Measurements from ENCODE around the gene SLC6A17. TPM values are rescaled to one million over a fixed set of nuclear protein-coding genes. Genes with fewer than 3 reads are reported as not detected.

SLC6A17 gene
- total RNA-seq, 1 donor from 2014 or later: 3.6 TPM

DNA sequence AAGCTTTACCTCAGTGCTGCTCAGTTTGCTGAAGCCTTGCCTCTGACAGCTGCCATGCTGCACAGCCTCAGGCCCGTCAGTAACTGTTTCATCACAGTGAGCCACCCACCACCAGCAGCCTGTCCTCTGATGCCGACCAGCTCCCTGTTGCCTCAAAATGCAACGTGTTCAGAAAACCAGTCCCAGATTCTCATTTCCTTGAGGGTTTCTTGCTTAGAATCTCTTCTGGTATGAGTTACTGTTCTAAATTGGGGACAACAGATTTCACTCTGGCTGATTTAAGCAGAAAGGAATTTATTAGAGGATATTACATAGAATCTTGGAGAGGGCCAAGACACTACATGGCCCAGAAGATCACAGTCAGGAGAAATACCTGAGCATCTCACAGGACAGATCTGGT is 27.1 kb upstream of the SLC6A17 start:
- H2AFZ ChIP-seq (ENCODE audit: low read depth, low read length): no peak overlapping the region
- no peaks in the 10 kb centered on the region for H3K9me3 ChIP-seq (ENCODE audit: insufficient read depth, low read depth, low read length)
- peaks cover 2% of the 10 kb centered on the region for H3K36me3 Mint-ChIP-seq (ENCODE audit: low read depth, unreplicated experiment)
- DNase-seq (ENCODE audit: low read depth): no peak
- no peak overlapping the region for H3K4me2 ChIP-seq (ENCODE audit: low read length)
- no peaks in the 10 kb centered on the region for H3K4me1 ChIP-seq (ENCODE audit: insufficient read depth, low read length)
- no peak for TF ChIP-seq EZH2 (IDR thresholded peaks at IDR 0.05; ENCODE audit: insufficient read depth, low read length)
- TF ChIP-seq, protein P1, sequence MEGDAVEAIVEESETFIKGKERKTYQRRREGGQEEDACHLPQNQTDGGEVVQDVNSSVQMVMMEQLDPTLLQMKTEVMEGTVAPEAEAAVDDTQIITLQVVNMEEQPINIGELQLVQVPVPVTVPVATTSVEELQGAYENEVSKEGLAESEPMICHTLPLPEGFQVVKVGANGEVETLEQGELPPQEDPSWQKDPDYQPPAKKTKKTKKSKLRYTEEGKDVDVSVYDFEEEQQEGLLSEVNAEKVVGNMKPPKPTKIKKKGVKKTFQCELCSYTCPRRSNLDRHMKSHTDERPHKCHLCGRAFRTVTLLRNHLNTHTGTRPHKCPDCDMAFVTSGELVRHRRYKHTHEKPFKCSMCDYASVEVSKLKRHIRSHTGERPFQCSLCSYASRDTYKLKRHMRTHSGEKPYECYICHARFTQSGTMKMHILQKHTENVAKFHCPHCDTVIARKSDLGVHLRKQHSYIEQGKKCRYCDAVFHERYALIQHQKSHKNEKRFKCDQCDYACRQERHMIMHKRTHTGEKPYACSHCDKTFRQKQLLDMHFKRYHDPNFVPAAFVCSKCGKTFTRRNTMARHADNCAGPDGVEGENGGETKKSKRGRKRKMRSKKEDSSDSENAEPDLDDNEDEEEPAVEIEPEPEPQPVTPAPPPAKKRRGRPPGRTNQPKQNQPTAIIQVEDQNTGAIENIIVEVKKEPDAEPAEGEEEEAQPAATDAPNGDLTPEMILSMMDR (IDR thresholded peaks at IDR 0.05; ENCODE audit: insufficient read depth, low read depth, low read length): no peak
- H3K27me3 ChIP-seq (ENCODE audit: insufficient read depth, low read length): peaks cover 5% of the 10 kb centered on the region
- H3K9ac ChIP-seq (ENCODE audit: low read length): no peak overlapping the region
- no peaks in the 10 kb centered on the region for H3K79me2 ChIP-seq (ENCODE audit: insufficient read depth, low read length)
- H3K27me3 Mint-ChIP-seq (ENCODE audit: low read depth, unreplicated experiment): peaks cover 14% of the 10 kb centered on the region
- peaks cover 7% of the 10 kb centered on the region for H3K4me1 Mint-ChIP-seq (ENCODE audit: low read depth, unreplicated experiment)
- H3K36me3 ChIP-seq (ENCODE audit: insufficient read depth, low read length): no peaks in the 10 kb centered on the region
- FAIRE-seq: peak; percentile 47
- peaks cover 20% of the 10 kb centered on the region for H3K9me3 Mint-ChIP-seq (ENCODE audit: unreplicated experiment)
- H3K4me3 Mint-ChIP-seq (ENCODE audit: unreplicated experiment): no peak overlapping the region
- no peak overlapping the region for H3K4me3 ChIP-seq (ENCODE audit: insufficient read depth, low read depth, low read length)
- no peak overlapping the region for H3K27ac Mint-ChIP-seq (ENCODE audit: unreplicated experiment)
- H3K27ac ChIP-seq (ENCODE audit: low read depth, low read length): no peak overlapping the region
- H4K20me1 ChIP-seq (ENCODE audit: insufficient read depth, low read length): no peaks in the 10 kb centered on the region

GRCh38 chr1:110125810-110126209 is 24.5 kb upstream of the SLC6A17 start:
- no peaks in the 10 kb centered on the region for H4K20me1 ChIP-seq (ENCODE audit: insufficient read depth, low read length)
- Mint-ChIP-seq H3K36me3 (ENCODE audit: low read depth, unreplicated experiment) (peaks cover 2% of the 10 kb centered on the region), H3K4me3 (ENCODE audit: unreplicated experiment) (no peak overlapping the region), H3K9me3 (ENCODE audit: unreplicated experiment) (peaks cover 18% of the 10 kb centered on the region), H3K4me1 (ENCODE audit: low read depth, unreplicated experiment) (peaks cover 3% of the 10 kb centered on the region), H3K27me3 (ENCODE audit: low read depth, unreplicated experiment) (peaks cover 33% of the 10 kb centered on the region), H3K27ac (ENCODE audit: unreplicated experiment) (no peak overlapping the region)
- H3K9ac ChIP-seq (ENCODE audit: low read length): no peak overlapping the region
- H2AFZ ChIP-seq (ENCODE audit: low read depth, low read length): no peak overlapping the region
- FAIRE-seq (no peak), DNase-seq (ENCODE audit: low read depth) (no peak)
- no peaks in the 10 kb centered on the region for H3K36me3 ChIP-seq (ENCODE audit: insufficient read depth, low read length)
- no peak overlapping the region for H3K4me3 ChIP-seq (ENCODE audit: insufficient read depth, low read depth, low read length)
- H3K79me2 ChIP-seq (ENCODE audit: insufficient read depth, low read length): no peaks in the 10 kb centered on the region
- no peak overlapping the region for H3K4me2 ChIP-seq (ENCODE audit: low read length)
- no peaks in the 10 kb centered on the region for H3K4me1 ChIP-seq (ENCODE audit: insufficient read depth, low read length)
- H3K27me3 ChIP-seq (ENCODE audit: insufficient read depth, low read length): peaks cover 20% of the 10 kb centered on the region
- TF ChIP-seq, protein P1 (IDR thresholded peaks at IDR 0.05; ENCODE audit: insufficient read depth, low read depth, low read length): no peak
- no peak for TF ChIP-seq EZH2 (IDR thresholded peaks at IDR 0.05; ENCODE audit: insufficient read depth, low read length)
- H3K9me3 ChIP-seq (ENCODE audit: insufficient read depth, low read depth, low read length): no peaks in the 10 kb centered on the region
- H3K27ac ChIP-seq (ENCODE audit: low read depth, low read length): no peak overlapping the region

- DNase-seq (ENCODE audit: low read depth): no peak
- Histone ChIP-seq H3K4me3 (ENCODE audit: insufficient read depth, low read depth, low read length) (no peak overlapping the region), H3K79me2 (ENCODE audit: insufficient read depth, low read length) (no peaks in the 10 kb centered on the region), H3K9ac (ENCODE audit: low read length) (no peak overlapping the region), H3K9me3 (ENCODE audit: insufficient read depth, low read depth, low read length) (no peaks in the 10 kb centered on the region), H3K4me1 (ENCODE audit: insufficient read depth, low read length) (no peaks in the 10 kb centered on the region), H3K36me3 (ENCODE audit: insufficient read depth, low read length) (no peaks in the 10 kb centered on the region), H3K27me3 (ENCODE audit: insufficient read depth, low read length) (peaks cover 29% of the 10 kb centered on the region), H3K27ac (ENCODE audit: low read depth, low read length) (no peak overlapping the region), H2AFZ (ENCODE audit: low read depth, low read length) (no peak overlapping the region), H4K20me1 (ENCODE audit: insufficient read depth, low read length) (no peaks in the 10 kb centered on the region), H3K4me2 (ENCODE audit: low read length) (no peak overlapping the region)
- no peak for FAIRE-seq
- Mint-ChIP-seq H3K36me3 (ENCODE audit: low read depth, unreplicated experiment) (no peaks in the 10 kb centered on the region), H3K9me3 (ENCODE audit: unreplicated experiment) (peaks cover 9% of the 10 kb centered on the region), H3K27me3 (ENCODE audit: low read depth, unreplicated experiment) (peaks cover 41% of the 10 kb centered on the region), H3K27ac (ENCODE audit: unreplicated experiment) (no peak overlapping the region), H3K4me1 (ENCODE audit: low read depth, unreplicated experiment) (no peaks in the 10 kb centered on the region), H3K4me3 (ENCODE audit: unreplicated experiment) (no peak overlapping the region)
- TF ChIP-seq, protein P1 (IDR thresholded peaks at IDR 0.05; ENCODE audit: insufficient read depth, low read depth, low read length): no peak
- TF ChIP-seq EZH2 (IDR thresholded peaks at IDR 0.05; ENCODE audit: insufficient read depth, low read length): no peak
Observed at GRCh38 chr1:110130113-110130591, 20.1 kb upstream of the SLC6A17 start.

Data from astrocyte (in vitro differentiated cells and primary cell).